Stimulated activated CD8-positive, alpha-beta memory T cell treated with anti-CD3 and anti-CD28 coated beads, Interleukin-7, amount 100 ng/mL, for 24 hours (primary cell): Measurements from ENCODE around the gene WNK1.

Experiments used
- DNase-seq: peaks from one replicate; pipeline ENCODE4 v3.0.0-alpha.2; 2020; ENCODE audit warnings: low read depth

The WNK1 gene

GRCh38 chr12:863285-863684 lies 110.9 kb downstream of the WNK1 start:
- no peak for DNase-seq

GRCh38 chr12:865614-866013 lies 113.2 kb downstream of the WNK1 start:
- DNase-seq, result no peak

GRCh38 chr12:867905-868304 lies 115.5 kb downstream of the WNK1 start:
- DNase-seq, result no peak

- no peak for DNase-seq
These were observed 116.3 kb downstream of the WNK1 start for GRCh38 chr12:868722-869121.

- no peak for DNase-seq
These were observed 118.0 kb downstream of the WNK1 start for GRCh38 chr12:870378-870777.

- DNase-seq, result no peak
These were observed 121.6 kb downstream of the WNK1 start for GRCh38 chr12:873954-874353.

- no peak for DNase-seq
These were observed 127.3 kb downstream of the WNK1 start for GRCh38 chr12:879641-880040.

GRCh38 chr12:880656-881055 lies 128.3 kb downstream of the WNK1 start:
- DNase-seq, result no peak

GRCh38 chr12:884746-885414 lies 132.5 kb downstream of the WNK1 start:
- no peak for DNase-seq

GRCh38 chr12:885701-886100 lies 133.3 kb downstream of the WNK1 start:
- DNase-seq, result no peak

GRCh38 chr12:886206-886605 lies 133.8 kb downstream of the WNK1 start:
- DNase-seq, result no peak

- no peak for DNase-seq
These were observed 141.8 kb downstream of the WNK1 start for GRCh38 chr12:894226-894625.

- DNase-seq, result no peak
These were observed 143.7 kb downstream of the WNK1 start for GRCh38 chr12:896031-896430.

- no peak for DNase-seq
These were observed 145.0 kb downstream of the WNK1 start for GRCh38 chr12:897386-897785.

- DNase-seq, result no peak
These were observed 150.2 kb downstream of the WNK1 start for GRCh38 chr12:902581-902980.

GRCh38 chr12:903055-903454 lies 150.7 kb downstream of the WNK1 start:
- no peak for DNase-seq

- DNase-seq, result no peak
These were observed 151.6 kb downstream of the WNK1 start for GRCh38 chr12:904010-904414.

- no peak for DNase-seq
These were observed 153.1 kb downstream of the WNK1 start for GRCh38 chr12:905261-906031.

GRCh38 chr12:906062-906585 lies 153.7 kb downstream of the WNK1 start:
- DNase-seq, result no peak

- no peak for DNase-seq
These were observed 155.2 kb downstream of the WNK1 start for GRCh38 chr12:907413-908185.

- DNase-seq, result no peak
These were observed 157.5 kb downstream of the WNK1 start for GRCh38 chr12:909861-910260.

- DNase-seq, result no peak
These were observed 158.0 kb downstream of the WNK1 start for GRCh38 chr12:910416-910815.
